Measurements from ENCODE around the gene OR52E6. TPM values are rescaled to one million over a fixed set of nuclear protein-coding genes. Genes with fewer than 3 reads are reported as not detected.

Gene OR52E6
- total RNA-seq, 1 donor from 2014 or later = not detected

DNA sequence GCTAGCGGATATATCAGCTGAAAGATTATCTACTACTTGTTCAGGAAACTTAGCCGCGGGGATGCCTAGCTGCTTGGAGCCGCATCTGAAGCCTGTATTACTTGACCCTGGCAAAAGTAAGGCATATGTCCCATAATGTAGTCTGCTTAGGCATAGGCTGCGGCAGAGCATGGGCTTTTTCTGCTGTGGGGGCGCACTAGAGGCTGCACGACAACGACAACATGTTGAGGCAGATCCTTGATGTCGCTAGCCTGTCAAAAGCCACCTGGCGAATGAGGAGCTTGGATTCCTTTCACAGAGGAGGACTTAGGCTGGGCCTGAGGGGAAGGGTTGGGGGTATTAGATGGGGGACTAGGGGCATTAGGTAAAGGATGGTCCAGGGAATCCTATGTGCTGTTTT is 34.1 kb downstream of the OR52E6 start:
- no peak overlapping the region for H3K4me3 Mint-ChIP-seq (ENCODE audit: unreplicated experiment)
- DNase-seq (ENCODE audit: low spot score) = no peak

DNA sequence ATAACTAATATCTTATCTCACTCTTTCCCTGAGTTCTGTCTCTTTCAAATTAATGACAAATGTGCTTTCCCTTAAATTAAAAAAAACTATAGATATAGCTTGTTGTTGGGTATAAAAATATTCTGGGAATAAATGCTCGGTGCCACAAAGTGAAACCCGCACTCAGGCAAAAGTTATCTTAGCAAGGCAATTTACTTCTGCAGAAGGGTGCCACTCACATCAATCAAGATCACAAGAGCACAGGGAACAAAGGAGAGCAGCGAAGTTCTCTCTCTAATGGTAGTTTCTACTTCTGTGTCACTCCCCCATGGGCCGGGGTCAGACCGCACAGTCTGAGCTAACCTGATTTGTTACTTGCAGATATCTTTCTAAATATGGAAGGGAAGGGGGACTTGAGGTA is 37.7 kb downstream of the OR52E6 start:
- no peak for TF ChIP-seq CTCF (IDR thresholded peaks at IDR 0.05)
- Mint-ChIP-seq H3K4me3 (ENCODE audit: unreplicated experiment) (no peak overlapping the region), H3K4me1 (ENCODE audit: low read depth) (peaks cover 8% of the 10 kb centered on the region), H3K36me3 (ENCODE audit: low read depth) (peaks cover 3% of the 10 kb centered on the region), H3K27me3 (ENCODE audit: low read depth) (peaks cover 51% of the 10 kb centered on the region), H3K9me3 (ENCODE audit: low read depth) (peaks cover 12% of the 10 kb centered on the region), H3K27ac (ENCODE audit: unreplicated experiment) (peak overlapping the region; percentile 3)
- no peak for DNase-seq (ENCODE audit: low spot score)

More for the DNA sequence above, 34.1 kb downstream of the OR52E6 start:
- Mint-ChIP-seq H3K4me1 (ENCODE audit: low read depth) (peaks cover 12% of the 10 kb centered on the region), H3K27ac (ENCODE audit: unreplicated experiment) (no peak overlapping the region), H3K27me3 (ENCODE audit: low read depth) (peaks cover 57% of the 10 kb centered on the region), H3K36me3 (ENCODE audit: low read depth) (peaks cover 3% of the 10 kb centered on the region), H3K9me3 (ENCODE audit: low read depth) (peaks cover 12% of the 10 kb centered on the region)
- no peak for TF ChIP-seq CTCF (IDR thresholded peaks at IDR 0.05)

- no peak for TF ChIP-seq CTCF (IDR thresholded peaks at IDR 0.05)
- H3K4me3 Mint-ChIP-seq (ENCODE audit: unreplicated experiment) = no peak overlapping the region
- H3K9me3 Mint-ChIP-seq (ENCODE audit: low read depth) = no peaks in the 10 kb centered on the region
- no peak overlapping the region for H3K27ac Mint-ChIP-seq (ENCODE audit: unreplicated experiment)
- peaks cover 25% of the 10 kb centered on the region for H3K27me3 Mint-ChIP-seq (ENCODE audit: low read depth)
- H3K4me1 Mint-ChIP-seq (ENCODE audit: low read depth) = no peaks in the 10 kb centered on the region
- no peaks in the 10 kb centered on the region for H3K36me3 Mint-ChIP-seq (ENCODE audit: low read depth)
- DNase-seq (ENCODE audit: low spot score) = no peak
These were observed 45.2 kb downstream of the OR52E6 start for GRCh38 chr11:5796541-5796940.

- H3K27ac Mint-ChIP-seq (ENCODE audit: unreplicated experiment) = no peak within 1 kb of the TSS
- H3K4me1 Mint-ChIP-seq (ENCODE audit: low read depth) = no peaks in the 10 kb centered on the region
- no peaks in the 10 kb centered on the region for H3K9me3 Mint-ChIP-seq (ENCODE audit: low read depth)
- DNase-seq (ENCODE audit: low spot score) = no peak
- no peak for TF ChIP-seq CTCF (IDR thresholded peaks at IDR 0.05)
- H3K27me3 Mint-ChIP-seq (ENCODE audit: low read depth) = peaks cover 15% of the 10 kb centered on the region
- no peaks in the 10 kb centered on the region for H3K36me3 Mint-ChIP-seq (ENCODE audit: low read depth)
- no peak within 1 kb of the TSS for H3K4me3 Mint-ChIP-seq (ENCODE audit: unreplicated experiment)
These were observed 50.5 kb downstream of the OR52E6 start, which contains the start of gene OR52N1 for GRCh38 chr11:5791165-5791564. Gene OR52N1, minus strand, starts transcription at chr11:5791265. Its CDS starts 2,449 bp downstream, at chr11:5788816.

Other genes with a start within 250 kb of the OR52E6 start
- 1.5 to 2.3 TPM (median 2.1 TPM) in 3 replicates for gene TRIM6, start 245.3 kb downstream of the OR52E6 start, total RNA-seq
- 1.6 to 4.0 TPM (median 2.1 TPM) in 3 replicates for gene TRIM34, start 216.9 kb downstream of the OR52E6 start, total RNA-seq
- 31.0 to 36.2 TPM (median 34.1 TPM) in 3 replicates for gene TRIM5, start 156.8 kb downstream of the OR52E6 start, total RNA-seq
- 85.9 to 108 TPM (median 94.7 TPM) in 3 replicates for gene TRIM22, start 152.1 kb downstream of the OR52E6 start, total RNA-seq
- gene OR56B1, start 105.4 kb downstream of the OR52E6 start, total RNA-seq = not detected in 3 replicates
- gene OR52N4, start 87.7 kb downstream of the OR52E6 start, total RNA-seq = not detected in 3 replicates
- not detected in 3 replicates for gene OR52N5, start 58.5 kb downstream of the OR52E6 start, total RNA-seq
- gene OR52N1, start 50.6 kb downstream of the OR52E6 start, total RNA-seq = not detected in 3 replicates
- not detected in 3 replicates for gene OR52N2, start 33.0 kb downstream of the OR52E6 start, total RNA-seq
- gene OR52E8, start 15.8 kb upstream of the OR52E6 start, total RNA-seq = not detected in 3 replicates
- not detected in 3 replicates for gene OR52E4, start 38.7 kb upstream of the OR52E6 start, total RNA-seq
- not detected in 3 replicates for gene OR52E5, start 51.3 kb upstream of the OR52E6 start, total RNA-seq
- gene OR56A3, start 100.4 kb upstream of the OR52E6 start, total RNA-seq = not detected in 3 replicates
- not detected in 3 replicates for gene OR56A5, start 126.6 kb upstream of the OR52E6 start, total RNA-seq
- gene OR52L1, start 145.1 kb upstream of the OR52E6 start, total RNA-seq = not detected in 3 replicates
- not detected in 3 replicates for gene OR56A4, start 165.0 kb upstream of the OR52E6 start, total RNA-seq
- not detected in 3 replicates for gene OR56A1, start 188.9 kb upstream of the OR52E6 start, total RNA-seq

Measured in chondrocyte (in vitro differentiated cells).